RWPE2 (cell line): ENCODE results near the gene PPID.

ENCODE experiments used
- ATAC-seq: fragments of 200-7000 bp; cut with Tn5 transposase; 3 replicates; pipeline ENCODE4 v1.9.1; 2021; ENCODE audit warnings: low read depth
- DNase-seq: peaks from one replicate; pipeline ENCODE4 v3.0.0-alpha.2; 2020; ENCODE audit warnings: low spot score
- H3K27ac ChIP-seq: fragments of 450-650 bp; 2 replicates; pipeline ENCODE4 v1.5.1; 2017; ENCODE audit warnings: mild to moderate bottlenecking; ENCODE audit not compliant: poor library complexity, severe bottlenecking
- H3K27me3 ChIP-seq: fragments of 250-450 bp; sonication (Bioruptor Pico); 2 replicates; pipeline ENCODE4 v1.5.1; 2021; ENCODE audit warnings: mild to moderate bottlenecking, moderate library complexity; ENCODE audit not compliant: insufficient read depth, poor library complexity, severe bottlenecking
- H3K36me3 ChIP-seq: fragments of 250-450 bp; sonication (Bioruptor Pico); 2 replicates; pipeline ENCODE4 v1.5.1; 2020; ENCODE audit warnings: low read depth, mild to moderate bottlenecking, moderate library complexity
- H3K4me1 ChIP-seq: fragments of 250-450 bp; sonication (Bioruptor Pico); 2 replicates; pipeline ENCODE4 v1.5.1; 2021; ENCODE audit warnings: mild to moderate bottlenecking, moderate library complexity; ENCODE audit not compliant: insufficient read depth, poor library complexity, severe bottlenecking
- H3K4me3 ChIP-seq: fragments of 250-450 bp; sonication (Bioruptor Pico); 2 replicates; pipeline ENCODE4 v1.5.1; 2021; ENCODE audit warnings: mild to moderate bottlenecking, moderate library complexity; ENCODE audit not compliant: severe bottlenecking
- H3K9me3 ChIP-seq: fragments of 250-450 bp; sonication (Bioruptor Pico); 2 replicates; pipeline ENCODE4 v1.5.1; 2021; ENCODE audit warnings: mild to moderate bottlenecking, moderate library complexity; ENCODE audit not compliant: severe bottlenecking
- CTCF ChIP-seq: fragments of 450-650 bp; IDR thresholded peaks from one replicate; pipeline ENCODE4 v1.5.1; 2017; ENCODE audit warnings: mild to moderate bottlenecking, moderate library complexity; ENCODE audit not compliant: poor library complexity, severe bottlenecking

PPID gene

DNA sequence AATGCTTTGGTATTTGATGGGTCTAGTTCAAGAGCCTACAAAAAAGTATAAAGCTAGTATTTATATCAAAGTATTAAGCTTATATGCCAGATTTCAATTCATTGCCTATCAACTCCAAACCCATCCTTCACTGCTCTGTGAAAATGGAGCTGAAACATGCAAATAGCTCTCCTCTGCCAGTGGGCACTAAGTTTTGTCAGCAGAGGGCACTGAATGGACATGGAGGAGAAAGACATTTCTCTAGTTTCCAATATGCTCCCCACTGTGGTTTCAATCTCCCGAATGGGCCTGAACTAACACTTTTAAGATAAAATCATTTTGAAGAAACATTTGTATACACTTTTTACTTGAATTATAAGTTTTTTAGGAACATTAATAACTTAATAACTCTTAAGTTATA, 12.4 kb downstream of the PPID start:
- peak; percentile 38 for TF ChIP-seq CTCF
- Histone ChIP-seq H3K36me3 (peaks cover 95% of the 10 kb centered on the region), H3K4me3 (no peak overlapping the region), H3K27ac (no peak overlapping the region), H3K9me3 (no peaks in the 10 kb centered on the region), H3K4me1 (no peaks in the 10 kb centered on the region), H3K27me3 (no peaks in the 10 kb centered on the region)
- DNase-seq = no peak
- ATAC-seq = no peak

DNA sequence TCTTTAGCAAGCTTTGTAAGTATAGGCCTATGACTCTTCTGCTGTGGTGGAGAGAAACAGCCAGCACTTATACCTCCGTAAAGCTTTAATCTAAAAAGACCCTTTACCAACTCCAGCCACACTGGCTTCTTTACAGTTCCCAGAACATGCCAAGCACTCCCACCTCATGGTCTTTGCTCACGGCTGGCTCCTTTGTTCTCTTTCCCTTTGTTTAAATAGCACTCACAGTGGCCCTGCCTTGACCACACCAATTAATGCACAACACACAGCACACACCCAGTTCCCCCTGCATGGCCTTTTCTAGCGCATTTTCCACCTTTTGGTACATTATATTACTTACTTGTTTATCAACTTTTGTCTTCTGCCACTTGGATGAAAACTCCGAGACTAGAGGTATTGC, 18.9 kb downstream of the PPID start:
- Histone ChIP-seq H3K27ac (no peak overlapping the region), H3K9me3 (no peaks in the 10 kb centered on the region), H3K36me3 (peaks cover 40% of the 10 kb centered on the region), H3K4me3 (no peak overlapping the region), H3K27me3 (no peaks in the 10 kb centered on the region), H3K4me1 (no peaks in the 10 kb centered on the region)
- DNase-seq = no peak
- TF ChIP-seq CTCF = no peak
- no peak for ATAC-seq

GRCh38 chr4:158688813-158689212, 34.4 kb downstream of the PPID start:
- DNase-seq = no peak
- Histone ChIP-seq H3K27ac (no peak overlapping the region), H3K4me3 (no peak overlapping the region), H3K4me1 (no peaks in the 10 kb centered on the region), H3K36me3 (no peaks in the 10 kb centered on the region), H3K9me3 (no peaks in the 10 kb centered on the region), H3K27me3 (no peaks in the 10 kb centered on the region)
- TF ChIP-seq CTCF = no peak
- no peak for ATAC-seq

- ATAC-seq = no peak
- Histone ChIP-seq H3K36me3 (peaks cover 4% of the 10 kb centered on the region; the same call in 1 of the 2 replicates), H3K27ac (no peak overlapping the region), H3K9me3 (no peaks in the 10 kb centered on the region), H3K4me1 (no peaks in the 10 kb centered on the region), H3K4me3 (no peak overlapping the region), H3K27me3 (no peaks in the 10 kb centered on the region)
- no peak for TF ChIP-seq CTCF
- DNase-seq = no peak
Measured at GRCh38 chr4:158682066-158682465, 41.1 kb downstream of the PPID start.

- Histone ChIP-seq H3K4me3 (no peak overlapping the region), H3K27ac (no peak overlapping the region), H3K4me1 (no peaks in the 10 kb centered on the region), H3K27me3 (no peaks in the 10 kb centered on the region), H3K9me3 (no peaks in the 10 kb centered on the region), H3K36me3 (peaks cover 4% of the 10 kb centered on the region; the same call in 1 of the 2 replicates)
- TF ChIP-seq CTCF = no peak
- ATAC-seq (no peak), DNase-seq (no peak)
Measured at GRCh38 chr4:158681629-158682028, 41.6 kb downstream of the PPID start.
